K562 (cell line): Measurements from ENCODE around the gene CRHR1. TPM values are rescaled to one million over a fixed set of nuclear protein-coding genes. Genes with fewer than 3 reads are reported as not detected.
A peak's percentile ranks its signal among the peaks of the same experiment; 100 is the strongest.

Experiments
- ARID1B ChIP-seq: fragments of 450-650 bp; IDR thresholded peaks from 2 replicates; pipeline ENCODE4 v1.6.1; 2016; ENCODE audit warnings: antibody characterized with exemption, mild to moderate bottlenecking, inconsistent platforms
- EGR1 ChIP-seq: fragments of 450-650 bp; conservative IDR thresholded peaks from 2 replicates; pipeline ENCODE4 v1.6.1; 2017; ENCODE audit warnings: mild to moderate bottlenecking
- ESRRA ChIP-seq: fragments of 450-650 bp; IDR thresholded peaks from 2 replicates; pipeline ENCODE4 v1.6.1; 2014; ENCODE audit warnings: low read depth, mild to moderate bottlenecking, moderate library complexity, borderline replicate concordance
- ETV6 ChIP-seq, 3 experiments: fragments of 150-350 bp in 1 of 3; sonication (generic) in 1 of 3; formaldehyde crosslinking in 1 of 3; IDR thresholded peaks; 2 replicates each; pipeline versions ENCODE4 v1.6.1 to v1.8.0; 2014 to 2022; ENCODE audit warnings: borderline replicate concordance in 2 of 3, low read depth in 2 of 3, antibody characterized with exemption in 1 of 3, low read length in 1 of 3, mild to moderate bottlenecking in 1 of 3, missing genetic modification reagents in 1 of 3
- HDAC3 ChIP-seq: fragments of 450-650 bp; IDR thresholded peaks from 2 replicates; pipeline ENCODE4 v1.6.1; 2018; ENCODE audit warnings: borderline replicate concordance, mild to moderate bottlenecking, moderate library complexity; ENCODE audit not compliant: partially characterized antibody
- RCOR1 ChIP-seq, 2 experiments: IDR thresholded peaks; 2 replicates each; pipeline ENCODE4 v1.6.1; 2012; ENCODE audit warnings: low read depth in 2 of 2, low read length in 2 of 2, borderline replicate concordance in 1 of 2, improper control_type of control experiment in 1 of 2
- SREBF1 ChIP-seq: fragments of 150-350 bp; IDR thresholded peaks from 2 replicates; pipeline ENCODE4 v1.6.1; 2014; ENCODE audit warnings: antibody characterized with exemption, low read depth, low read length, borderline replicate concordance
- TOE1 ChIP-seq, 2 experiments: fragments of 450-650 bp in 1 of 2; sonication (generic) in 1 of 2; formaldehyde crosslinking in 1 of 2; IDR thresholded peaks; 2 replicates each; pipeline versions ENCODE4 v1.7.1 to v1.8.0; 2016 to 2022; ENCODE audit warnings: borderline replicate concordance in 2 of 2, mild to moderate bottlenecking in 2 of 2, antibody characterized with exemption in 1 of 2, inconsistent platforms in 1 of 2, low read depth in 1 of 2, missing genetic modification reagents in 1 of 2, moderate library complexity in 1 of 2
- ZNF165 ChIP-seq: fragments of 250-450 bp; sonication (Bioruptor Pico); IDR thresholded peaks from 2 replicates; pipeline ENCODE4 v1.4.0; 2020; ENCODE audit warnings: borderline replicate concordance
- ZNF347 ChIP-seq: fragments of 450-650 bp; formaldehyde crosslinking; IDR thresholded peaks from 2 replicates; pipeline ENCODE4 v1.4.0; 2020; ENCODE audit warnings: low read depth, mild to moderate bottlenecking, moderate library complexity
- polyA plus RNA-seq, 8 experiments: library from polyadenylated mRNA; depleted of rRNA in 4 of 8; stranded (reverse) in 5 of 8; unstranded in 3 of 8; fragments of >200 nt; fragmentation: Nextera tagmentation in 2 of 8; fragmentation: Illumina TruSeq in 1 of 8; extraction: Ambion mirVana in 2 of 8; extraction: Trizol in 1 of 8; gene quantifications; 2 replicates each; pipeline versions ENCODE4 v1.2.1 to v1.2.3, GENCODE V29; 2011 to 2014; ENCODE audit warnings: inconsistent platforms in 1 of 8, missing spikeins in 1 of 8
- total RNA-seq, 7 experiments: library from RNA; depleted of rRNA in 6 of 7; stranded (reverse); fragments of >200 nt in 6 of 7; fragmentation: Illumina TruSeq in 2 of 7; extraction: Trizol in 2 of 7; gene quantifications; 2 replicates each; pipeline versions ENCODE4 v1.2.1 to v1.2.3, GENCODE V29; 2011 to 2021; ENCODE audit warnings: low replicate concordance in 1 of 7
- TF ChIP-seq, protein P1 (sequence below): fragments of 250-450 bp; sonication (Bioruptor Pico); IDR thresholded peaks from 2 replicates; pipeline ENCODE4 v1.5.1; 2021; ENCODE audit warnings: mild to moderate bottlenecking
- TF ChIP-seq, protein P2 (sequence below): fragments of 250-450 bp; sonication (Bioruptor Pico); IDR thresholded peaks from 2 replicates; pipeline ENCODE4 v1.4.0; 2020
- TF ChIP-seq, protein P3 (sequence below): fragments of 450-650 bp; formaldehyde crosslinking; IDR thresholded peaks from 2 replicates; pipeline ENCODE4 v1.4.0; 2020; ENCODE audit warnings: mild to moderate bottlenecking, mixed read lengths

Gene CRHR1
- total and polyA plus RNA-seq, 9 of the 15 experiments (the other 6 are each of a cell fraction or from before 2014, with no cell fraction given): 0.05 TPM; not detected in 8

DNA sequence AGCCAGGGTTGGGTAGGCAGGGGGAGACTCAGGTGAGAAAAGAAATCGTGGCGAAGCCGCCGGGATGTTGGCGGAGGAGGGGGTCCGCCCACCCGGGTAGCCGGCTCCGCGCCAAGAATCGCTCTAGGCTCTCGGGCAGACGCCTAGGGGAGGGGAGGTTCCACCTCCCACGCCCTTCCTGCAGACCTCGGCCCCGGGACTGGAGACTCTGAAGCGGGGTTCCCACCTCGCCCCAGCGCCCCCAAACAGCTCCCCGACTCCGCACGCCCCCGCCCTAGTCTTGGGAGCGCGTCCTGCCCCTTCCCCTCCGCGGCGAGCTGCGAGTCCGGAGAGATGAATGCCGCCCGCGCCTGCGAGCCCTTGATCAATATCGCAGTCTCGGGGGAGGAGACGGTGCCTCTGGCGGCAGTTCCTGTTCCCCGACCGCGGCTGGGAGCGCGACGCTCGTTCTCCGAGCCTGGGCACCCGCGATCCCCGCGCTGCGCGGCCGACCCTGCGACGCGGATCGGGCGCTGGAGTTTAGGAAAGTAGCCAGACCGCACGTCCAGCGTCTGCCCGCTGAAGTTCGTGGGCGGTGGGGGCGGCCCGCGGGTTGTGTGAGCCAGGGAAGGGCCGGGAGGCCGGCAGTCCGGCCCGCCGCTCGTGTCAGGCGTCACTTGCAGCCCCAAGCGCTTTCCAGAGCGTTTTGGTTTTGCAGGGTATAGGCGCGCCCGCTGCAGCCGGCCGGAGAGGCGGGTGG lies 790 bp downstream of the CRHR1 start (continued):
- TF ChIP-seq, protein P1, sequence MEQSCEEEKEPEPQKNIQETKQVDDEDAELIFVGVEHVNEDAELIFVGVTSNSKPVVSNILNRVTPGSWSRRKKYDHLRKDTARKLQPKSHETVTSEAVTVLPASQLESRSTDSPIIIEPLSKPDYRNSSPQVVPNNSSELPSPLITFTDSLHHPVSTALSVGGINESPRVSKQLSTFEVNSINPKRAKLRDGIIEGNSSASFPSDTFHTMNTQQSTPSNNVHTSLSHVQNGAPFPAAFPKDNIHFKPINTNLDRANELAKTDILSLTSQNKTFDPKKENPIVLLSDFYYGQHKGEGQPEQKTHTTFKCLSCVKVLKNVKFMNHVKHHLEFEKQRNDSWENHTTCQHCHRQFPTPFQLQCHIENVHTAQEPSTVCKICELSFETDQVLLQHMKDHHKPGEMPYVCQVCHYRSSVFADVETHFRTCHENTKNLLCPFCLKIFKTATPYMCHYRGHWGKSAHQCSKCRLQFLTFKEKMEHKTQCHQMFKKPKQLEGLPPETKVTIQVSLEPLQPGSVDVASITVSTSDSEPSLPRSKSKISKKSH (CRISPR knock-in tag): no peak
- no peak for TF ChIP-seq SREBF1
- TF ChIP-seq ESRRA: no peak
- no peak for TF ChIP-seq TOE1 (IDR thresholded peaks at IDR 0.05; ENCODE audit: borderline replicate concordance)
- no peak for TF ChIP-seq TOE1 (CRISPR knock-in tag; IDR thresholded peaks at IDR 0.05; ENCODE audit: borderline replicate concordance, low read depth)
- TF ChIP-seq, protein P2, sequence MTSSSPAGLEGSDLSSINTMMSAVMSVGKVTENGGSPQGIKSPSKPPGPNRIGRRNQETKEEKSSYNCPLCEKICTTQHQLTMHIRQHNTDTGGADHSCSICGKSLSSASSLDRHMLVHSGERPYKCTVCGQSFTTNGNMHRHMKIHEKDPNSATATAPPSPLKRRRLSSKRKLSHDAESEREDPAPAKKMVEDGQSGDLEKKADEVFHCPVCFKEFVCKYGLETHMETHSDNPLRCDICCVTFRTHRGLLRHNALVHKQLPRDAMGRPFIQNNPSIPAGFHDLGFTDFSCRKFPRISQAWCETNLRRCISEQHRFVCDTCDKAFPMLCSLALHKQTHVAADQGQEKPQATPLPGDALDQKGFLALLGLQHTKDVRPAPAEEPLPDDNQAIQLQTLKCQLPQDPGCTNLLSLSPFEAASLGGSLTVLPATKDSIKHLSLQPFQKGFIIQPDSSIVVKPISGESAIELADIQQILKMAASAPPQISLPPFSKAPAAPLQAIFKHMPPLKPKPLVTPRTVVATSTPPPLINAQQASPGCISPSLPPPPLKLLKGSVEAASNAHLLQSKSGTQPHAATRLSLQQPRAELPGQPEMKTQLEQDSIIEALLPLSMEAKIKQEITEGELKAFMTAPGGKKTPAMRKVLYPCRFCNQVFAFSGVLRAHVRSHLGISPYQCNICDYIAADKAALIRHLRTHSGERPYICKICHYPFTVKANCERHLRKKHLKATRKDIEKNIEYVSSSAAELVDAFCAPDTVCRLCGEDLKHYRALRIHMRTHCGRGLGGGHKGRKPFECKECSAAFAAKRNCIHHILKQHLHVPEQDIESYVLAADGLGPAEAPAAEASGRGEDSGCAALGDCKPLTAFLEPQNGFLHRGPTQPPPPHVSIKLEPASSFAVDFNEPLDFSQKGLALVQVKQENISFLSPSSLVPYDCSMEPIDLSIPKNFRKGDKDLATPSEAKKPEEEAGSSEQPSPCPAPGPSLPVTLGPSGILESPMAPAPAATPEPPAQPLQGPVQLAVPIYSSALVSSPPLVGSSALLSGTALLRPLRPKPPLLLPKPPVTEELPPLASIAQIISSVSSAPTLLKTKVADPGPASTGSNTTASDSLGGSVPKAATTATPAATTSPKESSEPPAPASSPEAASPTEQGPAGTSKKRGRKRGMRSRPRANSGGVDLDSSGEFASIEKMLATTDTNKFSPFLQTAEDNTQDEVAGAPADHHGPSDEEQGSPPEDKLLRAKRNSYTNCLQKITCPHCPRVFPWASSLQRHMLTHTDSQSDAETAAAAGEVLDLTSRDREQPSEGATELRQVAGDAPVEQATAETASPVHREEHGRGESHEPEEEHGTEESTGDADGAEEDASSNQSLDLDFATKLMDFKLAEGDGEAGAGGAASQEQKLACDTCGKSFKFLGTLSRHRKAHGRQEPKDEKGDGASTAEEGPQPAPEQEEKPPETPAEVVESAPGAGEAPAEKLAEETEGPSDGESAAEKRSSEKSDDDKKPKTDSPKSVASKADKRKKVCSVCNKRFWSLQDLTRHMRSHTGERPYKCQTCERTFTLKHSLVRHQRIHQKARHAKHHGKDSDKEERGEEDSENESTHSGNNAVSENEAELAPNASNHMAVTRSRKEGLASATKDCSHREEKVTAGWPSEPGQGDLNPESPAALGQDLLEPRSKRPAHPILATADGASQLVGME (CRISPR knock-in tag): no peak
- TF ChIP-seq ETV6 (IDR thresholded peaks at IDR 0.05; ENCODE audit: borderline replicate concordance in 1 of 2, low read depth in 2 of 2, low read length in 1 of 2): no peak
- no peak for TF ChIP-seq ETV6 (CRISPR knock-in tag; IDR thresholded peaks at IDR 0.05; ENCODE audit: borderline replicate concordance)
- TF ChIP-seq ZNF347 (CRISPR knock-in tag): no peak
- 0 out of 2 replicates have a peak, but pooled peaks have one; percentile 11 for TF ChIP-seq ARID1B
- TF ChIP-seq HDAC3: no peak
- peak; percentile 75 for TF ChIP-seq EGR1
- TF ChIP-seq ZNF165 (CRISPR knock-in tag): no peak
- 0 out of 4 replicates have a peak, but pooled peaks of 1 of the 2 experiments have one; percentile 15 for TF ChIP-seq RCOR1 (IDR thresholded peaks at IDR 0.05; ENCODE audit: borderline replicate concordance in 1 of 2, low read depth in 2 of 2, low read length in 2 of 2)
- TF ChIP-seq, protein P3, sequence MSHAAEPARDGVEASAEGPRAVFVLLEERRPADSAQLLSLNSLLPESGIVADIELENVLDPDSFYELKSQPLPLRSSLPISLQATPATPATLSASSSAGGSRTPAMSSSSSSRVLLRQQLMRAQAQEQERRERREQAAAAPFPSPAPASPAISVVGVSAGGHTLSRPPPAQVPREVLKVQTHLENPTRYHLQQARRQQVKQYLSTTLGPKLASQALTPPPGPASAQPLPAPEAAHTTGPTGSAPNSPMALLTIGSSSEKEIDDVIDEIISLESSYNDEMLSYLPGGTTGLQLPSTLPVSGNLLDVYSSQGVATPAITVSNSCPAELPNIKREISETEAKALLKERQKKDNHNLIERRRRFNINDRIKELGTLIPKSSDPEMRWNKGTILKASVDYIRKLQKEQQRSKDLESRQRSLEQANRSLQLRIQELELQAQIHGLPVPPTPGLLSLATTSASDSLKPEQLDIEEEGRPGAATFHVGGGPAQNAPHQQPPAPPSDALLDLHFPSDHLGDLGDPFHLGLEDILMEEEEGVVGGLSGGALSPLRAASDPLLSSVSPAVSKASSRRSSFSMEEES (CRISPR knock-in tag): no peak
